D721Med (cell line): ENCODE results near the gene MT1E.

ENCODE experiments used
- DNase-seq: peaks from one replicate; pipeline ENCODE4 v3.0.0; 2011; ENCODE audit warnings: low spot score; ENCODE audit not compliant: insufficient read length
- FAIRE-seq: peaks from 2 replicates; lab custom pipeline; 2011; peaks lifted over from hg19 to GRCh38; lab: Jason Lieb, UNC
- CTCF ChIP-seq: IDR thresholded peaks from 2 replicates; pipeline ENCODE4 v1.5.1; 2012; ENCODE audit warnings: mild to moderate bottlenecking, control low read depth; ENCODE audit not compliant: insufficient read depth; ENCODE audit errors: missing control alignments

MT1E gene

GRCh38 chr16:56588781-56589140, 36.8 kb upstream of the MT1E start:
- TF ChIP-seq CTCF: no peak
- FAIRE-seq (no peak), DNase-seq (no peak)

GRCh38 chr16:56589141-56590039, 36.2 kb upstream of the MT1E start, which contains the start of gene MT3:
TSS of gene MT3 (plus strand) at chr16:56589528. CDS start at chr16:56589591, 63 bp downstream.
- no peak for DNase-seq
- FAIRE-seq: no peak
- TF ChIP-seq CTCF: no peak

- no peak for FAIRE-seq
- no peak for DNase-seq
- no peak for TF ChIP-seq CTCF
Measured at GRCh38 chr16:56591377-56592060, 34.1 kb upstream of the MT1E start.

GRCh38 chr16:56593573-56594291, 31.8 kb upstream of the MT1E start:
- no peak for DNase-seq

GRCh38 chr16:56594292-56594619, 31.3 kb upstream of the MT1E start:
- TF ChIP-seq CTCF: no peak
- FAIRE-seq: no peak
- no peak for DNase-seq

More at GRCh38 chr16:56593573-56594291, 31.8 kb upstream of the MT1E start:
- TF ChIP-seq CTCF: no peak
- FAIRE-seq: no peak

GRCh38 chr16:56600398-56600999, 25.1 kb upstream of the MT1E start:
- peak; percentile 65 for TF ChIP-seq CTCF
- DNase-seq (no peak), FAIRE-seq (no peak)
